HUES48 (cell line): ENCODE results near the gene PAFAH1B2.

Source experiments
- H3K27ac ChIP-seq: one replicate; pipeline ENCODE4 v1.7.0; 2013; ENCODE audit warnings: low read depth, low read length, inconsistent platforms
- H3K27me3 ChIP-seq: 2 replicates; pipeline ENCODE4 v1.6.1; 2013; ENCODE audit warnings: mild to moderate bottlenecking, low read length; ENCODE audit not compliant: control insufficient read depth, insufficient read depth
- H3K36me3 ChIP-seq: 2 replicates; pipeline ENCODE4 v1.6.1; 2013; ENCODE audit warnings: low read length; ENCODE audit not compliant: control insufficient read depth, insufficient read depth
- H3K4me1 ChIP-seq: 2 replicates; pipeline ENCODE4 v1.6.1; 2013; ENCODE audit warnings: mild to moderate bottlenecking, low read length; ENCODE audit not compliant: control insufficient read depth, insufficient read depth
- H3K4me3 ChIP-seq: 2 replicates; pipeline ENCODE4 v1.5.1; 2013; ENCODE audit warnings: mild to moderate bottlenecking, low read depth, low read length
- H3K9ac ChIP-seq: 2 replicates; pipeline ENCODE4 v1.6.1; 2013; ENCODE audit warnings: mild to moderate bottlenecking, low read depth, low read length, moderate library complexity
- H3K9me3 ChIP-seq: 2 replicates; pipeline ENCODE4 v1.6.1; 2013; ENCODE audit warnings: low read length; ENCODE audit not compliant: control insufficient read depth, insufficient read depth

Gene PAFAH1B2

DNA sequence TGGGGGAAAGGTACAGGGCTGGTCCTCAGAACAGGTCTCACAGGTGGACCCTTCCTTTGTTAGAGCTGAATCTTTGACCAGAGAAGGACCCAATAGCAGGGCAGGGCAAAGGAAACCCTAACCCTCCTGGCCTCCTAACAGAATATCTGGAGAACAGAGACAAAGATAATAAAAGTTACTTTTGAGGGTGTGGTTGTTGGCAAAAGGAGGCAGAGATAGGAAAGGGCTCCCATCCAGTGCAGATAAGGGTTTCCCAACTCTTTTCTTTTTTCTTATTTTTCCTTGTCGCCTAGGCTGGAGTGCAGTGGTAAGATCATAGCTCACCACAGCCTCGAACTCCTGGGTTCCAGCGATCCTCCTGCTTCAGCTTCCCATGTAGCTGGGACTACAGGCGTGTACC is 75.9 kb downstream of the PAFAH1B2 start:
- peaks cover 70% of the 10 kb centered on the region for H3K36me3 ChIP-seq
- H3K27ac ChIP-seq: no peak overlapping the region
- H3K9me3 ChIP-seq: no peaks in the 10 kb centered on the region
- H3K9ac ChIP-seq: no peak overlapping the region
- H3K4me3 ChIP-seq: no peak overlapping the region
- H3K4me1 ChIP-seq: no peaks in the 10 kb centered on the region
- H3K27me3 ChIP-seq: no peaks in the 10 kb centered on the region

DNA sequence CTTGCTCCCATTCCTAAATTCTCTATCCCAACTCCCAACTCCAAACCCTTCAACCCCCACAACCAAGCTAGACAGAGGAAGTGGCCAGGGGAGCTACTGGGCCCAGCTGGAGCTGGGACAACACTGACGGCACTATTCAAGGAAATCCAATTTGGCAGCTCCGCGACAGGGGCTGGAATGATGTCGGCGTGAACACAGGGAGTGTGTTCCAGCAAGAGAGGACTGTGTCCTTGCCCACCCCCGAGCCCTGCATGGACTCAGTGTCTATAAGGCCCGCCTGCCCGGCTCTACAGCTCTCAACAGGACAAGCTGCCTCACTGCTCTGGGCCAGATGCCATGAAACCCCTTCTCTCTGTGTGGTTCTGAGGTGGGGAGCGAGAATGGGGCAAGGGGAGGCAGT is 76.5 kb downstream of the PAFAH1B2 start:
- H3K4me1 ChIP-seq: no peaks in the 10 kb centered on the region
- H3K4me3 ChIP-seq: no peak overlapping the region
- no peak overlapping the region for H3K9ac ChIP-seq
- peaks cover 74% of the 10 kb centered on the region for H3K36me3 ChIP-seq
- no peaks in the 10 kb centered on the region for H3K9me3 ChIP-seq
- no peaks in the 10 kb centered on the region for H3K27me3 ChIP-seq
- H3K27ac ChIP-seq: no peak overlapping the region

- H3K4me1 ChIP-seq: no peaks in the 10 kb centered on the region
- no peak overlapping the region for H3K9ac ChIP-seq
- H3K9me3 ChIP-seq: no peaks in the 10 kb centered on the region
- no peak overlapping the region for H3K27ac ChIP-seq
- peaks cover 73% of the 10 kb centered on the region for H3K36me3 ChIP-seq
- H3K27me3 ChIP-seq: no peaks in the 10 kb centered on the region
- no peak overlapping the region for H3K4me3 ChIP-seq
These were observed 77.1 kb downstream of the PAFAH1B2 start for GRCh38 chr11:117220999-117221774.

GRCh38 chr11:117221775-117222517 is 77.9 kb downstream of the PAFAH1B2 start:
- H3K27me3 ChIP-seq: no peaks in the 10 kb centered on the region
- H3K4me1 ChIP-seq: no peaks in the 10 kb centered on the region
- no peak overlapping the region for H3K9ac ChIP-seq
- H3K9me3 ChIP-seq: no peaks in the 10 kb centered on the region
- peaks cover 73% of the 10 kb centered on the region for H3K36me3 ChIP-seq
- no peak overlapping the region for H3K27ac ChIP-seq
- H3K4me3 ChIP-seq: no peak overlapping the region

DNA sequence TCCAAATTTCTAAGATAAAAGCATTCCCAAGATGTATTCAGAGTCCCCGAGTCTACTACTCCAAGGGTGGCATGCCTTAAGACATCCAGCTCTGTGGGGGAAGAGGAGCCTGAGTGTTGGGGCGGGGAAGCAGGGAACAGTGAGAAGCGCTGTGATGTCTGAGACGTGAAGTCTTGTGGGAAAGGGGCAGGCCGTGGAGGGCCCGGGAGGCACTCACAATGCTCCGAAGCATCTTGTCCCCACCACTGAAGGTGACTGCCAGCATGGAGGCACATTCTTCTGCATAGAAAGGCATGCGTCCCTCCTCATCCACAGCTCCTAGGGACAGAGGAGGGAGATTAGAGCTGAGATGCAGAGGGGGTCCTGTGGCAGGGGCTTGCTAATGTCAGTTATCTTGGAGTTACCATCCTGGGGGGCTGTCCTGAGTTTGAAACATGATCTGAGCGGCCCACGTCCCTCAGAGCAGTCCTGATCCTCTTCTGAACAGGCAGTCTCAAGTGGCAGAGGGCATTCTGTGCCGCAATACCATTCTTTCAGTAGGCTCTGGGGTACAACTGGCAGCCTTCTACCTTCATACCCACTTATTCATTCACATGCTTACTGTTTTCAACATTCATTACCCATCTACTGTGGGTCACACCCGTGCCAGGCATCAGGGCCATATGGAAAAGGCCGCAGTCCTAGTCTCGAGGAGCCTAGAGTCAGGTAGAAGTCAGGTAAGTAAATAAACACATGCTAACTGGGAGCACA is 79.1 kb downstream of the PAFAH1B2 start:
- Histone ChIP-seq H3K4me3 (no peak overlapping the region), H3K36me3 (peaks cover 73% of the 10 kb centered on the region), H3K9me3 (no peaks in the 10 kb centered on the region), H3K9ac (no peak overlapping the region), H3K27me3 (no peaks in the 10 kb centered on the region), H3K27ac (no peak overlapping the region), H3K4me1 (no peaks in the 10 kb centered on the region)

DNA sequence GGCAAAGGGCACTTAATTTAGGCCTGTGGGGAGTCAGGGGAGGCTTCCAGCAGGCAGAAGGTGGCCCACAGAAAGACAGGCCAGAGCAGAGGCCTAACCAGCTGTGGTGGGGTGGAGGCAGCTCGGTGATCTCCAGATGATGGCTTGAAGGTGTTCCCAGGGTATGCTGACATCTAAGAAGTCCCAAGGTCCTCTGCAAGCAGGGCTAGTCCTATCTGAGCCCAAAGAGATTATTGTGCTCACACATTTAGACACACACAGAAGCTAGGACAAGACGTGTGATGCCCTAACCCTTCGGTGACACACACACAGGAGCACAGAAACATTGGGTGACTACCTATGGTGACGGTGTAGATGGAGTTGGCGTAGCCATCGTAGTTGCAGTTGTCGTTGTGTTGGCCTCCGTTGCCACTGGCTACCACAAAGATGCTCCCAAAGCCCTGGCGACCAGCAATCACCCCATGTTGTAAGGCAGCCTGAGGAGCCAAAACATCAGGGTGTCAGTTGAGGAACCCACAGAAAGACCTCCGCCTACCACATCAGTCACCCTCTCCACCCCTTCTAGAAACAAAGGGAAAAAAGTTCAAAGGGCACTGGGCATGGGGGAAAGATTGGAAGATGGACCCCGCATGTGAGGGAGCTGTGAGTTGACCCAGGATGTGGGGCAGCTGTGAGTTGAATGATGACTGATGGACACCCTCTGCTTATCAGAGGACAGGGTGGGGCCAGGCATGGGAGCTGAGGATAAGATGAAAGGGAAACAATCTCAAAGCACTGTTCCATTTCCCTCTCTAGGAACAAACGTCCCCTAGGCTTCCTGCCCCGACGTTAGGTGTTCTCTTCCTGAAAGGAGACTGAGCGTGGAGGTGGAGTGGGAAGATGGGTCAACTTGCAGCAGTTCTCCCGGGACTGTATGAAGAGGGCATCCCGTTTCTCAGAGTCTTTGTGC is 79.9 kb downstream of the PAFAH1B2 start:
- Histone ChIP-seq H3K9me3 (no peaks in the 10 kb centered on the region), H3K4me3 (no peak overlapping the region), H3K27me3 (no peaks in the 10 kb centered on the region), H3K9ac (no peak overlapping the region), H3K27ac (no peak overlapping the region), H3K4me1 (no peaks in the 10 kb centered on the region), H3K36me3 (peaks cover 71% of the 10 kb centered on the region)

- no peaks in the 10 kb centered on the region for H3K4me1 ChIP-seq
These were observed 81.6 kb downstream of the PAFAH1B2 start for GRCh38 chr11:117225553-117226170.

More at GRCh38 chr11:117225553-117226170, 81.6 kb downstream of the PAFAH1B2 start:
- H3K27ac ChIP-seq: no peak overlapping the region
- H3K36me3 ChIP-seq: peaks cover 76% of the 10 kb centered on the region
- no peak overlapping the region for H3K4me3 ChIP-seq
- no peaks in the 10 kb centered on the region for H3K27me3 ChIP-seq
- no peak overlapping the region for H3K9ac ChIP-seq
- no peaks in the 10 kb centered on the region for H3K9me3 ChIP-seq
